ENCODE results near the gene ANP32A.
A peak's percentile ranks its signal among the peaks of the same experiment; 100 is the strongest.

Gene ANP32A

GRCh38 chr15:68730471-68730919 lies 90.2 kb downstream of the ANP32A start:
- Histone ChIP-seq H3K27me3 (ENCODE audit: low read depth) (peaks cover 6% of the 10 kb centered on the region; the same call in 1 of the 2 replicates), H3K4me1 (no peaks in the 10 kb centered on the region), H3K9me3 (no peaks in the 10 kb centered on the region), H3K4me3 (no peak overlapping the region), H3K36me3 (replicated peaks) (no peaks in the 10 kb centered on the region)
- in situ Hi-C loops (cut with MboI; ENCODE audit: low sequenced_read_pairs) = loop anchor here (5.0 kb wide), 1 partner anchor 147 kb away; no protein-coding TSS in a partner anchor
- peak; percentile 67 to 70 for DNase-seq (ENCODE audit: low spot score in 2 of 2)

- in situ Hi-C loops (cut with MboI; ENCODE audit: low sequenced_read_pairs) = loop anchor here (5.0 kb wide), 1 partner anchor 147 kb away; no protein-coding TSS in a partner anchor
- Histone ChIP-seq H3K36me3 (replicated peaks) (no peaks in the 10 kb centered on the region), H3K27me3 (ENCODE audit: low read depth) (peaks cover 6% of the 10 kb centered on the region; the same call in 1 of the 2 replicates), H3K9me3 (no peaks in the 10 kb centered on the region), H3K4me1 (no peaks in the 10 kb centered on the region), H3K4me3 (no peak overlapping the region)
- no peak for DNase-seq (ENCODE audit: low spot score in 2 of 2)
These were observed 90.8 kb downstream of the ANP32A start for GRCh38 chr15:68729789-68730411.
